Head of caudate nucleus (tissue), 42 donors: Measurements from ENCODE around the gene NUDT1.

Experiments used
- DNase-seq, 42 donors: peaks; one replicate each; pipeline versions ENCODE4 v3.0.0 to v3.0.0-alpha.2; 2020 to 2021; ENCODE audit warnings: mixed read lengths in 7 of 42
- intact Hi-C: fragments of 100-400 bp; cut with DNase I; formaldehyde crosslinking; loops from one replicate; pipeline ENCODE4 v1.15.0; 2022

Gene NUDT1

GRCh38 chr7:2241580-2242540 lies at the start of gene NUDT1, which contains the start of gene MRM2:
Gene NUDT1, plus strand, starts transcription at chr7:2242226. Its CDS starts 2,349 bp downstream, at chr7:2244575.
Gene MRM2, minus strand, starts transcription at chr7:2242205. Its CDS starts 36 bp downstream, at chr7:2242169.
- DNase-seq, result peak; percentile 39 to 92 (median 81)
- intact Hi-C loops, result loop anchor here (5.0 to 10.0 kb wide), 2 partner anchors 75 to 113 kb away; partner anchors contain the start of gene EIF3B

- DNase-seq, result peak in 6 of 42 donors; percentile 12 to 44 (median 24)
- intact Hi-C loops, result no loop called here
These were observed 49.0 kb upstream of the NUDT1 start for GRCh38 chr7:2192831-2193534.

GRCh38 chr7:2193575-2194305 lies 48.3 kb upstream of the NUDT1 start:
- DNase-seq, result peak in 5 of 42 donors; percentile 10 to 30 (median 15)
- intact Hi-C loops, result no loop called here

GRCh38 chr7:2195400-2196246 lies 46.4 kb upstream of the NUDT1 start:
- intact Hi-C loops, result no loop called here
- peak; percentile 29 to 84 (median 64) for DNase-seq

- intact Hi-C loops, result no loop called here
- peak in 6 of 42 donors; percentile 10 to 36 (median 21) for DNase-seq
These were observed 45.3 kb upstream of the NUDT1 start for GRCh38 chr7:2196381-2197378.

GRCh38 chr7:2197436-2198155 lies 44.4 kb upstream of the NUDT1 start:
- peak in 7 of 42 donors; percentile 5 to 33 (median 12) for DNase-seq
- intact Hi-C loops, result no loop called here

- intact Hi-C loops, result no loop called here
- DNase-seq, result peak in 7 of 42 donors; percentile 7 to 35 (median 18)
These were observed 43.8 kb upstream of the NUDT1 start for GRCh38 chr7:2198206-2198605.

GRCh38 chr7:2198760-2199159 lies 43.3 kb upstream of the NUDT1 start:
- peak in 7 of 42 donors; percentile 4 to 29 (median 9) for DNase-seq
- intact Hi-C loops, result no loop called here

- DNase-seq, result peak in 5 of 42 donors; percentile 2 to 28 (median 8)
- intact Hi-C loops, result no loop called here
These were observed 42.5 kb upstream of the NUDT1 start for GRCh38 chr7:2199528-2199927.

GRCh38 chr7:2199956-2200583 lies 42.0 kb upstream of the NUDT1 start:
- DNase-seq, result peak in 6 of 42 donors; percentile 7 to 20 (median 11)
- intact Hi-C loops, result loop anchor here (10.0 kb wide), 2 partner anchors 535 to 625 kb away; partner anchors contain the start of gene PSMG3

GRCh38 chr7:2200584-2200980 lies 41.4 kb upstream of the NUDT1 start:
- intact Hi-C loops, result loop anchor here (10.0 kb wide), 2 partner anchors 536 to 626 kb away; partner anchors contain the start of gene PSMG3
- DNase-seq, result peak in 7 of 42 donors; percentile 2 to 29 (median 9)

GRCh38 chr7:2201128-2201527 lies 40.9 kb upstream of the NUDT1 start:
- intact Hi-C loops, result loop anchor here (10.0 kb wide), 2 partner anchors 536 to 626 kb away; partner anchors contain the start of gene PSMG3
- DNase-seq, result peak in 9 of 42 donors; percentile 3 to 22 (median 7)

GRCh38 chr7:2201686-2202360 lies 40.2 kb upstream of the NUDT1 start:
- intact Hi-C loops, result loop anchor here (10.0 kb wide), 2 partner anchors 537 to 627 kb away; partner anchors contain the start of gene PSMG3
- peak in 9 of 42 donors; percentile 6 to 27 (median 11) for DNase-seq

- DNase-seq, result peak in 24 of 42 donors; percentile 13 to 67 (median 38)
- intact Hi-C loops, result loop anchor here (10.0 kb wide), 2 partner anchors 538 to 628 kb away; partner anchors contain the start of gene PSMG3
These were observed 39.7 kb upstream of the NUDT1 start for GRCh38 chr7:2202361-2202761.
